Adrenal gland (tissue), 5 donors: Measurements from ENCODE around the gene ARHGAP23.

ENCODE experiments used
- CTCF ChIP-seq, 6 experiments: fragments of 450-650 bp in 4 of 6; fragments of 200-600 bp in 2 of 6; sonication (generic) in 1 of 6; IDR thresholded peaks; 1 replicate in 5 of 6; 2 replicates in 1 of 6; pipeline versions ENCODE4 v1.5.1 to v1.8.0; 2016 to 2021; ENCODE audit warnings: antibody characterized with exemption in 6 of 6, mild to moderate bottlenecking in 2 of 6, moderate library complexity in 1 of 6
- POLR2A ChIP-seq, 2 donors: fragments of 450-650 bp; IDR thresholded peaks; one replicate each; pipeline ENCODE4 v1.6.1; 2017; ENCODE audit warnings: antibody characterized with exemption in 2 of 2, mild to moderate bottlenecking in 2 of 2, moderate library complexity in 1 of 2
- donor health status: DM: no; HTN: no; CAD: no.

- TF ChIP-seq CTCF (IDR thresholded peaks at IDR 0.05) = no peak
- no peak for TF ChIP-seq POLR2A (IDR thresholded peaks at IDR 0.05)
Measured at GRCh38 chr17:38426441-38426840, 1.8 kb upstream of the ARHGAP23 start.
